PC-9 (cell line): ENCODE measurements around the gene TF.

Source experiments
- EZH2 ChIP-seq: fragments of 200-600 bp; sonication (generic); IDR thresholded peaks from 2 replicates; pipeline ENCODE4 v1.8.0; 2017; ENCODE audit warnings: antibody characterized with exemption, low read depth
- TF ChIP-seq, protein P1 (sequence below): fragments of 200-600 bp; sonication (generic); conservative IDR thresholded peaks from 2 replicates; pipeline ENCODE4 v1.6.1; 2017; ENCODE audit warnings: mixed run types, antibody characterized with exemption, mild to moderate bottlenecking, moderate library complexity

DNA sequence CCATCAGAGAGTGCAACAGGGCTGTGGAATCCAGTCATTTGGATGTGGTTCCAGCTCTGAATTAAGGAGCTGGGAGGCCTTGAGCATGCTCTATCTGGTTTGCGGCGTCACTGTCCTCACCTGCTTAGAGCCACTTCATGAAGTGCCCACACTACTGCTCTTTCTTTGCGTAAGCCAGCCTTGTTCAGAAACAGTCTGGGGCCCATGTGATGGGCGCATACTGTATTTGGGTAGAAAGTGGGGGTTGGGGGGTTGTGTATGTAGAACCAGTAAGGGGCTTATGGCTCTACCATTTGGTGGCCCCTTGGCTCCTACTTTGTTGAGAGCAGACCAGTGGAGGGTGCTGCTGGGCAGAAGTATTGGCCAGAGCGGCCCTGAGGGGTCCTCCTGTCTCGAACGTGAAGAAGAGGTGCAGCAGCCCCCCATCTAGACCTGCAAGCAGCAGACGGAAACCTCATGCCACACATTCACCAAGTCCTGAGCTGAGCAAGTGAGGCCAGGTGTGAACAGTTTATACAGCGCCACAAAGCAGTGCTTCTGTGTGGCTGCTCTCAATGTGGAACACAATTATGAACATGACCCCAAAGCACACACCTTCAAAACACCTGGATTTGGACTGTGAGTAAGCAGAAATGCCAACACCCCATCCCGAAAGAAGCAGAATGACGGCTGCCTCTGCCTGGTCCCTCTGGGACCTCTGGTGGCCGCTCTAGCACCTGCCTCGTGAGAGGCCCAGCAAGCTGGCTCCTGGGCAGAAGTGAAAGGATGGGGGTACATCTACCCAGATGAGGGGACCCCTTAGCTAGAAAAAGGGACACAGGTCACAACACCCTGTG, 86.0 kb downstream of the TF start:
- TF ChIP-seq, protein P1, sequence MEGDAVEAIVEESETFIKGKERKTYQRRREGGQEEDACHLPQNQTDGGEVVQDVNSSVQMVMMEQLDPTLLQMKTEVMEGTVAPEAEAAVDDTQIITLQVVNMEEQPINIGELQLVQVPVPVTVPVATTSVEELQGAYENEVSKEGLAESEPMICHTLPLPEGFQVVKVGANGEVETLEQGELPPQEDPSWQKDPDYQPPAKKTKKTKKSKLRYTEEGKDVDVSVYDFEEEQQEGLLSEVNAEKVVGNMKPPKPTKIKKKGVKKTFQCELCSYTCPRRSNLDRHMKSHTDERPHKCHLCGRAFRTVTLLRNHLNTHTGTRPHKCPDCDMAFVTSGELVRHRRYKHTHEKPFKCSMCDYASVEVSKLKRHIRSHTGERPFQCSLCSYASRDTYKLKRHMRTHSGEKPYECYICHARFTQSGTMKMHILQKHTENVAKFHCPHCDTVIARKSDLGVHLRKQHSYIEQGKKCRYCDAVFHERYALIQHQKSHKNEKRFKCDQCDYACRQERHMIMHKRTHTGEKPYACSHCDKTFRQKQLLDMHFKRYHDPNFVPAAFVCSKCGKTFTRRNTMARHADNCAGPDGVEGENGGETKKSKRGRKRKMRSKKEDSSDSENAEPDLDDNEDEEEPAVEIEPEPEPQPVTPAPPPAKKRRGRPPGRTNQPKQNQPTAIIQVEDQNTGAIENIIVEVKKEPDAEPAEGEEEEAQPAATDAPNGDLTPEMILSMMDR: peak; percentile 26; the same call in 1 of the 2 replicates
- TF ChIP-seq EZH2: no peak
